Esophagus muscularis mucosa (tissue), 4 donors: ENCODE data around the gene TAF1C. TPM values are rescaled to one million over a fixed set of nuclear protein-coding genes. Genes with fewer than 3 reads are reported as not detected.
"Not testable (repeated sequence)": the region's sequence is repeated elsewhere in the genome, so short reads cannot be mapped to it uniquely, and the experiment has no call there.

Experiments used
- DNase-seq: peaks from one replicate; pipeline ENCODE4 v3.0.0-alpha.2; 2017; ENCODE audit errors: extremely low spot score
- H3K27ac ChIP-seq, 4 donors: fragments of 200-600 bp; sonication (generic); replicated peaks in 1 of 4; 1 replicate in 3 of 4; 2 replicates in 1 of 4; pipeline ENCODE4 v1.5.1; 2016 to 2019; ENCODE audit warnings: mild to moderate bottlenecking in 1 of 4
- H3K27me3 ChIP-seq, 4 donors: fragments of 200-600 bp; sonication (generic); one replicate each; pipeline versions ENCODE4 v1.5.1 to v1.6.0; 2016 to 2019
- H3K36me3 ChIP-seq, 4 donors: fragments of 200-600 bp; sonication (generic); one replicate each; pipeline ENCODE4 v1.5.1; 2016 to 2019
- H3K4me1 ChIP-seq, 4 donors: fragments of 200-600 bp; sonication (generic); one replicate each; pipeline ENCODE4 v1.5.1; 2016 to 2019
- H3K4me3 ChIP-seq, 4 donors: fragments of 200-600 bp; sonication (generic); 1 replicate in 2 of 4; 2 replicates in 2 of 4; pipeline ENCODE4 v1.5.1; 2016 to 2019; ENCODE audit warnings: mild to moderate bottlenecking in 4 of 4, moderate library complexity in 1 of 4
- H3K9me3 ChIP-seq, 4 donors: fragments of 200-600 bp; sonication (generic); 1 replicate in 3 of 4; 2 replicates in 1 of 4; pipeline ENCODE4 v1.5.1; 2016 to 2019
- EP300 ChIP-seq: sonication (generic); formaldehyde crosslinking; IDR thresholded peaks from one replicate; pipeline ENCODE4 v1.6.1; 2017; ENCODE audit warnings: antibody characterized with exemption
- POLR2A ChIP-seq: fragments of 450-650 bp; IDR thresholded peaks from one replicate; pipeline ENCODE4 v1.6.1; 2017; ENCODE audit warnings: antibody characterized with exemption, moderate library complexity, mild to moderate bottlenecking, low read depth
- POLR2AphosphoS5 ChIP-seq, 2 donors: sonication (generic); formaldehyde crosslinking; IDR thresholded peaks; one replicate each; pipeline ENCODE4 v1.6.1; 2017; ENCODE audit warnings: antibody characterized with exemption in 2 of 2
- WGBS: methylation state at CpG from one replicate; pipeline ENCODE4 v1.1.5; 2018; 5-methylcytosine and 5-hydroxymethylcytosine counted together
- intact Hi-C: fragments of 100-400 bp; cut with DNase I; formaldehyde crosslinking; loops from one replicate; pipeline ENCODE4 v1.15.1; 2023
- total RNA-seq, 4 donors: library from RNA; depleted of rRNA; stranded (reverse); fragments of >200 nt; gene quantifications; one replicate each; pipeline versions ENCODE4 v1.1.0 to v1.2.1, GENCODE V29; 2016
- TF ChIP-seq, protein P1 (sequence below), 3 experiments: fragments of 200-600 bp in 2 of 3; fragments of 450-650 bp in 1 of 3; sonication (generic) in 2 of 3; IDR thresholded peaks; one replicate each; pipeline ENCODE4 v1.5.1; 2017 to 2019; ENCODE audit warnings: antibody characterized with exemption in 3 of 3, mild to moderate bottlenecking in 2 of 3, moderate library complexity in 1 of 3

The TAF1C gene
- total RNA-seq, 4 donors from 2014 or later = 15.6 to 39.6 (median 21.8) TPM

DNA sequence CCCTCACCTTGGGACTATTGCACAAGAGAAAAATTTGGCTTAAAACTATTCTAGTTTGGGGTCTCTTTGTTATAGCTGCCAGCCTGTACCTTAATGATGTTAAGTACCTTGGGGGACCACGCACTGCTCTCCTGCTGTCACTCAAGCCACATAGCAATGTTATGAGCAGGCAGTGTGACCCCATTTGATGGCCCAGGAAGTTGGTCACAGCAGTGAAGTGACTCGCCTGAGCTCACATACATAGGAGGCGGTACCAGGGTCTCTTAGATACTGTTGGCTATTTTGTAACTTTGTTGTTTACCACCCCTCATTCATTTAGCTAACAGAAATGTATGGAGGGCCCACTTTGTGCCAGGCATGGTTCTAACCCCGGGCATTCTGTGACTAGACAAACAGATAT, 36.6 kb upstream of the TAF1C start:
- Histone ChIP-seq H3K9me3 (no peaks in the 10 kb centered on the region), H3K36me3 (no peaks in the 10 kb centered on the region), H3K4me3 (no peak overlapping the region), H3K27ac (no peak overlapping the region), H3K4me1 (peaks cover 8 to 12% (median 9%) of the 10 kb centered on the region in 4 donors), H3K27me3 (peaks cover 0 to 8% (median 0%) of the 10 kb centered on the region in 4 donors)
- no peak for TF ChIP-seq POLR2A
- TF ChIP-seq, protein P1, sequence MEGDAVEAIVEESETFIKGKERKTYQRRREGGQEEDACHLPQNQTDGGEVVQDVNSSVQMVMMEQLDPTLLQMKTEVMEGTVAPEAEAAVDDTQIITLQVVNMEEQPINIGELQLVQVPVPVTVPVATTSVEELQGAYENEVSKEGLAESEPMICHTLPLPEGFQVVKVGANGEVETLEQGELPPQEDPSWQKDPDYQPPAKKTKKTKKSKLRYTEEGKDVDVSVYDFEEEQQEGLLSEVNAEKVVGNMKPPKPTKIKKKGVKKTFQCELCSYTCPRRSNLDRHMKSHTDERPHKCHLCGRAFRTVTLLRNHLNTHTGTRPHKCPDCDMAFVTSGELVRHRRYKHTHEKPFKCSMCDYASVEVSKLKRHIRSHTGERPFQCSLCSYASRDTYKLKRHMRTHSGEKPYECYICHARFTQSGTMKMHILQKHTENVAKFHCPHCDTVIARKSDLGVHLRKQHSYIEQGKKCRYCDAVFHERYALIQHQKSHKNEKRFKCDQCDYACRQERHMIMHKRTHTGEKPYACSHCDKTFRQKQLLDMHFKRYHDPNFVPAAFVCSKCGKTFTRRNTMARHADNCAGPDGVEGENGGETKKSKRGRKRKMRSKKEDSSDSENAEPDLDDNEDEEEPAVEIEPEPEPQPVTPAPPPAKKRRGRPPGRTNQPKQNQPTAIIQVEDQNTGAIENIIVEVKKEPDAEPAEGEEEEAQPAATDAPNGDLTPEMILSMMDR (IDR thresholded peaks at IDR 0.05) = no peak
- no peak for TF ChIP-seq POLR2AphosphoS5 (IDR thresholded peaks at IDR 0.05)
- no peak for TF ChIP-seq EP300
- intact Hi-C loops = no loop called here
- 85% methylated on average over 4 of the region's 4 CpGs for WGBS
- no peak for DNase-seq

DNA sequence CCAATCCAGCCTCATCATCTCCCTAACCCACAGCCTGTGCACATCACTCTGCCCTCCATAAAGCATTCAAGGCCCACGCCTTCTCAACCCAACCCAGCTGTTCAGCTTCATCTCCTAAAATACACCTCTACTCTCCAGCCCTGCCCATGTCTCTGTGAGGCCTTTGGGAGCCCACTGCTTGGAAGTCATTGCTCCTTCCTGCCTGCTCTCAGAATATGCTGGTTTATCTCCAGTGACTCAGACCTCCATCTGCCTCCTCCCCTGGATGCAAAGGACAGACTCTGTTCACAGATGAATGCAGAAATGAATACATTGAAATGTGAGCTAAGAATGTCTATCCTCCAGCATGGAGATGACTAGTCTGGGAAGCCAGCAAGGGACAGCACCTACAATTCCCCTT, 34.0 kb upstream of the TAF1C start:
- Histone ChIP-seq H3K4me1 (no peaks in the 10 kb centered on the region), H3K27ac (no peak overlapping the region), H3K4me3 (no peak overlapping the region), H3K27me3 (peaks cover 0 to 8% (median 0%) of the 10 kb centered on the region in 4 donors), H3K36me3 (no peaks in the 10 kb centered on the region), H3K9me3 (no peaks in the 10 kb centered on the region)
- 93% methylated on average over 1 of the region's 1 CpG for WGBS
- intact Hi-C loops = no loop called here
- no peak for TF ChIP-seq POLR2AphosphoS5 (IDR thresholded peaks at IDR 0.05)
- DNase-seq = no peak

DNA sequence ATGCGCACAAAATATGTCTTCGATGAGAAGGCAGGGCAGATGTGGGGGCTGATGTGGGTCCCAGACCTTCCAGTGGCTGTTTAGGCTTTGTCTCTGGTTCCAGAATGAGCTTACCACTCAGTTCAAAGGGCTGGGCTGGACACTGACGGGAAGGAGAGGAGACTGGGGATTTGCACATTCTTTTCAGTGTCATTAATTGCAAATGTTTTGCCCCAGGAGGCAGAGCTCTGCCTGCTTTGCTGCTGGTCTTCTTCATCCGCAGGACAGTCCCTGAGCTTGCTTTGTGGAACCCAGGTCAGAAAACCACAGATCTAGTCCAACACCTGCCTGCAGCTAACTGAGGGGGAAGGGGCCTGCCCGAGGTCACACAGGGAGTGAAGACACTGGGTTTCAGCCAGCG, 32.1 kb upstream of the TAF1C start:
- Histone ChIP-seq H3K27me3 (peaks cover 0 to 5% (median 0%) of the 10 kb centered on the region in 4 donors), H3K36me3 (no peaks in the 10 kb centered on the region), H3K9me3 (no peaks in the 10 kb centered on the region), H3K4me1 (no peaks in the 10 kb centered on the region), H3K27ac (no peak overlapping the region), H3K4me3 (no peak overlapping the region)
- WGBS = 82% methylated on average over 6 of the region's 6 CpGs
- intact Hi-C loops = no loop called here
- TF ChIP-seq POLR2AphosphoS5 (IDR thresholded peaks at IDR 0.05) (no peak), POLR2A (no peak), EP300 (no peak)
- TF ChIP-seq, protein P1 (IDR thresholded peaks at IDR 0.05) = no peak
- DNase-seq = no peak

DNA sequence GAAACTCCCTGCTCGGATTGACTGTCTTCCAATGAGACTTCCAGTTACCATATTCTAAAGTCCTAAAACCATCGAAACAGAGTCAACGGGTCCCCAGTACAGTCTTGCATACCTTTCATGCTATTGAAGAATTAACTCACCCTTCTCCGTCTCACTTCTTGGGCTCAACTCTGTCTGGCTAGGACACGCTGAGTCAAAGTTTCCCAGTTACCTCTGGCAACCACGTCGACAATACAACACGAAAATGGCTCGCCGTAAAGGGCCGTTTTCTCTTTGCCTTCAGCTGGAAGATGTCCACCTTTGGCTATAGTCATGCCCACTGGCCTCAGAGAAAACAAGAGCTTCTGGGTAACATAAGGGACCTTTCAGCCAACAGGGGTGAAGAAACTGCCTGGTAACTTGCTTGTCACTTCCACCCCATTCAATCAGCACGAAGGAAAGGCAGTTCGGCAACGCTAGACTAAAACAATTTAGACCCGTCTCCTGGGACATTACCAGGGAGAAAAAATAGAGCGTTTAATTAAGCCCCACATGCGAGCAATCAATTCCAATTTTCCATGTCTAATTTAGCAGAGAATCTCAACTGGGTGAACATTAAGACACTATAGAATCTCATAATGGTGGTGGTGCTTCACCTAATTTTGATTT, 31.4 kb upstream of the TAF1C start:
- no peaks in the 10 kb centered on the region for H3K9me3 ChIP-seq
- peaks cover 0 to 5% (median 0%) of the 10 kb centered on the region in 4 donors for H3K27me3 ChIP-seq
- intact Hi-C loops = no loop called here
- TF ChIP-seq EP300 (no peak), POLR2A (no peak), POLR2AphosphoS5 (IDR thresholded peaks at IDR 0.05) (no peak)
- TF ChIP-seq, protein P1 (IDR thresholded peaks at IDR 0.05) = no peak
- WGBS = 81% methylated on average over 17 of the region's 17 CpGs
- no peaks in the 10 kb centered on the region for H3K36me3 ChIP-seq
- no peak overlapping the region for H3K27ac ChIP-seq
- H3K4me1 ChIP-seq = no peaks in the 10 kb centered on the region
- DNase-seq = no peak
- no peak overlapping the region for H3K4me3 ChIP-seq

DNA sequence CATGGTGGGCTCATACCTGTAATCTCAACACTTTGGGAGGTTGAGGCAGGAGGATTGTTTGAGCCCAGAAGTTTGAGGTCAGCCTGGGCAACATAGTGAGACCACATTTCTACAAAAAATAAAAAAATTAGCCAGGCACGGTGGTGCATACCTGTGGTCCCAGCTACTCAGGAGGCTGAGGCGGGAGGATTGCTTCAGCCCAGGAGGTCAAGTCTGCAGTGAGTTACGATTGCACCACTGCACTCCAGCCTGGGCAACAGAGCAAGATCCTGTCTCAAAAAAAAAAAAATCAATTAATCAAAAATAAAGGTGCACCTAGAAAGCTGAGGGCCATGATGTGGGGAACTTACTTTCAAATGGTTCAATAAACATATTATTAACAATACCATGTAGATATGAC, 29.3 kb upstream of the TAF1C start:
- H3K4me3 ChIP-seq, H3K27me3 ChIP-seq, DNase-seq, H3K36me3 ChIP-seq, H3K9me3 ChIP-seq, H3K27ac ChIP-seq, intact Hi-C loops, H3K4me1 ChIP-seq: not testable (repeated sequence)
- 94% methylated on average over 3 of the region's 3 CpGs for WGBS

DNA sequence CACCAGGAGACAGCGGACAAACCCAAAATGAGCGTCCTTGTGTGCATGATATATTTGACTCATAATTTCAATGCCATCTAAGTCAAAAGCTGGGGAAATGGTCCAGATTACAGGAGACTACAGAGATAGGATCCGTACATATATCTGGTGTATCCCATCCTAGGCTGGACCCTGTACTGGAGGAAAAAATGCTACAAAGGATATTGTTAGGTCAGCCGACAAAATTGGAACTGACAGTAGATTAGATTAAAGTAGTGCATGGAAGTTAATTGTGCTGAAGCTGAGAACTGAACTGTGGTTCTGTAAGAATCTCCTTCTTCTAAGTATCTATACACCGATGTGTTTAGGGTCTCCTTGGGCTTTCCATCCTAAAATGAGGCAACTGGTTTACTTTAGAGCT, 28.7 kb upstream of the TAF1C start:
- TF ChIP-seq EP300 = no peak
- no peak for TF ChIP-seq POLR2AphosphoS5 (IDR thresholded peaks at IDR 0.05)
- no peak for DNase-seq
- intact Hi-C loops = no loop called here
- H3K4me3 ChIP-seq = no peak overlapping the region
- no peak overlapping the region for H3K27ac ChIP-seq
- H3K4me1 ChIP-seq = no peaks in the 10 kb centered on the region
- H3K36me3 ChIP-seq = no peaks in the 10 kb centered on the region
- H3K9me3 ChIP-seq = no peaks in the 10 kb centered on the region
- H3K27me3 ChIP-seq = no peaks in the 10 kb centered on the region
- 94% methylated on average over 5 of the region's 5 CpGs for WGBS
